GM18909 (cell line): ENCODE data around the gene NTHL1.

ENCODE experiments used
- ATAC-seq: cut with Tn5 transposase; IDR thresholded peaks from one replicate; pipeline ENCODE4 v1.9.1; 2021; ENCODE audit warnings: mild to moderate bottlenecking; ENCODE audit not compliant: unreplicated experiment, poor library complexity

Gene NTHL1

DNA sequence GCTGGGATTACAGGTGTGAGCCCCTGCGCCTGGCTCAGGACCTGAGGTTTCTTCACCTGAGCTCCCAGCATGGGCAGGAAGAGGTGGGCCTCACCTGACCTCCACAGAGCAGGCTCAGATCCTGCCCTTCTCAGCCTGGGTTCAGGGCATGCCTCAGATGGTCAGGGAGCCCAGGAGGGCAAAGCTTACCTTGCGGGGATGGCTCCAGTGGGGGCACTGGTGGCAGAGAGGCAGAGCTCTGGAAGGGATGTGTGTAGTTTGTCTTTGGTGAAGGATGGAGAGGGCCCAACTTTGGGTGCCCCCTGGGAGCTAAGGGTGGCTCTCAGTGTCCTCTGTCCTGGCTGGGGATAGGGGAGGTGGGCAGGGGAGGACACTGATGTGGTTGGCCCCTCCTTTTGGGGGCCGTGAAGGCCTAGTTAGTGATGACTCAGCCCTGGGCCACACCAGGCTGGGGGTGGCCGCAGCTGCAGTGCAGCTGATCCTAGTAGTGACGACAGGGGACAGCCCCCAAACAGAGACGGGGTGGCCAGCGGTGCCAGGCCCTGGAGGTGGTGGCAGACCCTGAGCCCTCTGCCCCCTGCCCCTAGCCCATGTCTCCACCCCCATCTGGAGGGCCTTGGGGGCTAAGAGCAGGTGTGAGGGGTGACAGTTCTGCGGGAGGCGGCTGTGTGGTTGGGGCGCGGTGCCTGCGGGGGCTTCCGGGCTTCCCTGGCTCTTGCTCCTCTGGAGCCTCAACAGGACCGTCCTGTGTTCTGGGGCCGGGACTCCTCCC, 15.2 kb downstream of the NTHL1 start:
- ATAC-seq = no peak

DNA sequence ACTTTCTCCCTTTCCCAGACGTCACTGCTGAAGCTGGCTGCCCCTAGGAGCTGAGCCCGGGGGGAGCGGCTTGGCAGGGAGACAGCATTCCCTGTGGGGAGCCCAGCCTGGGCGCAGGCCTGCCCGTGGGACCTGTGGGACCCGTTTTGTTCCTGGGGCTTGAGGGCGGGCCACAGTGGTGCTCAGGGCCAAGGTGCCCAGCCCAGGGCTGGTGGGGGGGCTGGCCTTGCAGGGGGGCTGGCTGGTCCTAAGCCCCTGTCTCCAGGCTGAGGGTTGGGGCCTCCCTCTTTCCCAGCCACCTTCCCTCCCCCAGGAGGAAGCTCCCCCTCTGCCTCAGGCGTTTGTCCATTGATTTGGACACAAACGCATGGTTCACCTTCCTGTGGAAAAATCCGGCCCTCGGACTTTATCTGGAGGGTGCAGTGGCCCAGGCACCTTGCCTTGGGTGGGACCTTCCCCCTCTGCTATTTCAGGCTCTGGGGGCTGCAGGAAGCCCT, 16.5 kb downstream of the NTHL1 start:
- no peak for ATAC-seq

DNA sequence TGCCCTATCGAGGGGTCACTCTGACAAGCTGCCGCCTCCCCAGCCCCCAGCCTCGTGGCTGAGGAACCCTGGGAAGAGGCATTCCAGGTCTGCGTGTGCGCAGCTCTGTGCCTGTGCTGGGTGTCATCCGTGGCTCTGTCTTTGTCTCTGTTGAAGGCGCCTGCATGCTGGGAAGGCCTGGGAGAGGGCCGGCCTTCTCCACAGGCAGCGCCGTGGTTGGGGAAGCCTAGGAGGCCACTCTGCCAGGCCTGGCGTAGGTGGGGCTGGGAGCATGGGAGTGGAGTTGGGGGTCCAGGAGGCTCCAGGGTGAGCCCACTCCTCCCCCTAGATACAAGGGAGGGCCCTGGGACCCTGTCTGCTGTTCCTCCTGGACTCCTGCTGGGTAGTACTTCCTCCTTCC, 17.6 kb downstream of the NTHL1 start:
- no peak for ATAC-seq

DNA sequence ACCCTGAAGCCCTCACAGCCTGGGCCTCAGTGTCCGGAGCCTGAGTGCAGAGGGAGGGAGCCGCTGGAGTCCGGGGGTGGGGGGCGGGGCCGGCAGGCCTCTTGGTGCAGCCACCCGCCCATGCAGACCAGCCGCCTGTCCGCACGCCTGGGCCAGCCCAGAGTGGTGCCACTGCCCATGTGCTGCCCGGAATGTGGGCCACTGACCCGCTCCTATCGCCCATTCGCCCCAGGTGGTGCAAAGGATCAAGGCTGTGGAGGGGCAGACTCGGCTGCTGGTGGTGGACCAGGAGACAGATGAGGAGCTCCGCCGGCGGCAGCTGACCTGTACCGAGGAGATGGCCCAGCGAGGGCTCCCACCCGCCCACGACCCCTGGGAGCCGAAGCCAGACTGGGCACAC, 18.3 kb downstream of the NTHL1 start:
- ATAC-seq = no peak

DNA sequence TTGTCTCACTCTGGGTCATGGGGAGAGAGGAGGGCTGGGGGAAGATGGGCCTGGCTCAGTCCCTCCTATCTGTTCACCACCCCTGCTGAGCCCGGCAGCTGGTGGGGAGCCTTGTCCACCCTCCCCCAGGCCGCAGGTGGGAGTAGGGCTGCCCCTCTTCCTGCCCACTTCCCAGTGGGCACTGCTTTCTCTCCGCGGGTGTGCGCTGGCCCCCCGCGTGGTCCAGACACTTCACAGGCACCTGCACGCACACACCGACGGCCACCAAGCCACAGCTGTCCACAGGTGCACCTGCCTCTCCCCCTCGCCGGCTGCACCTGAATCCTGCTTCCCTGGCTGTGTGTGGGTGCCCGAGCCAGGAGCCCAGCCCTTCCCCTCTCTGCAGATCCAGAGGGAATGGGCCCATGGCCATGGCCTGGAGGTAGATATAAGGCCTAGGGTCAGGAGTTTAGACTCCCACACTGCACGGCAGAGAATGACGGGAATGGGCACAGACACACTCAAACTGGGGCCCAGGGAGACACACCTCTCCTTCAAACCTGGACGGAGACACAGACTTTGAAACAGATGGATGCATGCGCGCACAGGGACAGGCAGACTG, 18.9 kb downstream of the NTHL1 start:
- ATAC-seq = no peak

DNA sequence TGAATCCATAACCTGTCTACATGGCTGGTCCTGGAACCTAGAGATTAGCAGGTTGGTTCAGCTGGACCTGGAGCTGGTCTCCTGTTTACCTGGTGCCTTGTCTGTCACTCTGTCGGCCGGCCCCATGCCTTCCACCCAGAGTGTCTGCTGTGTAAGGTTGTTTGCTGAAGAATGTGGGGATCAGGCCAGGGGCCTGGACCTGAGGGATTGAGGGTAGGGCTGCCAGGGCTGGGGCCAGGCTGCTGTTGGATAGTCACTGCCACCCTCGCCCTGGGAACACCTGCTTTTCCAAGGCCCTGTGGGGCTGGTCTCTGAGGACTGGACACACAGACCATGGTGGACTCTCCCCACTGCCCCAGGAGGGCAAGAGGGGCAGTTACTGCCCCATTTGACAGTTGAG, 19.5 kb downstream of the NTHL1 start:
- ATAC-seq = no peak

DNA sequence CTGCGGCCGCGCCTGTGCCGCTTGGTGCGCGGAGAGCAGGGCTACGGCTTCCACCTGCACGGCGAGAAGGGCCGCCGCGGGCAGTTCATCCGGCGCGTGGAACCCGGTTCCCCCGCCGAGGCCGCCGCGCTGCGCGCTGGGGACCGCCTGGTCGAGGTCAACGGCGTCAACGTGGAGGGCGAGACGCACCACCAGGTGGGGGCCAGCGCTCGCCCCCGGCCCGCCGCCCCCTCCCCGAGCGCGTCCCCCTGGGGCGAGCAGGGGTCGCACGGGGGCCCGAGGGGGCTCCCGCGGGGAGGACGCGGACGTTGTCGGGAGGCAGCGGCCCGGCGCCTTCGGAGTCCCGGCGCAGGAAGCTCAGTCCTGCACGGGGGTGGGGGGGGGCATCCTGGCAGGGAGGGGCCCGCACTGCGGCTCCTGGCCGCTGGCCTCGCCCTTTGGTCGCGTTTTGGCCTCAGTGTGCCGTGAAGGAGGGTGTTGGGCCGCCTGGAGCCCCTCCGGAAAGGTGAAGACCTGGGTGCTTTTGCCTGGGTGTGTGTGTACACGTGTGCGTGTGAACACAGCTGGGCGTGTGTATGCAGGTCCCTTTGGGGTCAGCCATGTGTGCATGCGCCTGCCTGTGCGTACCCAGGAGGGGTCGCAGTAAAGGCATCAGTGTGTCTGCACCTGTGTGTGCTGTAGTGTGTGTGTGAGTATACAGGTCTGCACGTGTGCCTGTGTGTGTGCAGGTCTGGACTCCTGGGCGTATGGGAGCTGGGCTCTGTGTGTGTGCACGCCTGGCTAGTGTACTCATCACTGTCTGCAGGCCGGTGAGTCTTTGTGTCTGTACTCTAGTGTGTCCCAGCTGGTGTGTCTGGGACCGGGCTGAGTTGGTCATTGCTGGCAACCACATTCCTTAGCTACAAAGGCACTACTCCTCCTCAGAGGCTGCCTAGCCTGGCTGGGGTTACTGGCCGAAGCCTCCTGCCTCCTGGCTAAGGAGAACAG, 20.3 kb downstream of the NTHL1 start:
- no peak for ATAC-seq

DNA sequence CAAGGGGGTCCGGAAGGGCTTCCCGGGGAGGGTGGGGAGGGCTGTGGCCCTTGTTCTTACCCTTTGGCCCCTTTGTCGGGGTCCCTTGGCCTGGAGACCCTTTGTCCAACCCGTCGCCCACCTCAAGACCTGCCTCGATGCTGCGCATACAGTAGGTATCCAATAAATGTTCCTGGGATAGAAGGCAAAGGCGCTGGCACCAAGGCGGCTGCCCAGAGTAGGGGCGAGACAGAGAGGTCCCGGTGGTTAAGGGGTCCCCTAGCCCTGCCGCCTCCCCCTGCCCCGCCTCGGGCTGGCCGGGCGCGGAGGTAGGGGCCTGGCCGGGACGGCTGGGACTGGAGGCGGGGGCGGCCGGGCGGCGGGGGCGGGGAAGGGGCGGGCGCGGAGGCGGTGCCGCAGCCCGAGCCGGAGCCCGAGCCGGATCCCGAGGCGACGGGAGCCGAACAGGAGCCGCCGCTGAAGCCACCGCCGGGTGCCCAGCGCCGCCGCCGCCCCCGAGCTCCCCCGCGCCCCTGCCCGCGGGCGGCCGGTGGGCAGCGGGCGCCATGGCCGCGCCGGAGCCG, 21.1 kb downstream of the NTHL1 start, which contains the start of gene NHERF2:
Gene NHERF2 (plus strand): TSS at position 442 of the 563 bp plus-strand sequence. CDS start 104 bp downstream, at position 546.
- no peak for ATAC-seq

DNA sequence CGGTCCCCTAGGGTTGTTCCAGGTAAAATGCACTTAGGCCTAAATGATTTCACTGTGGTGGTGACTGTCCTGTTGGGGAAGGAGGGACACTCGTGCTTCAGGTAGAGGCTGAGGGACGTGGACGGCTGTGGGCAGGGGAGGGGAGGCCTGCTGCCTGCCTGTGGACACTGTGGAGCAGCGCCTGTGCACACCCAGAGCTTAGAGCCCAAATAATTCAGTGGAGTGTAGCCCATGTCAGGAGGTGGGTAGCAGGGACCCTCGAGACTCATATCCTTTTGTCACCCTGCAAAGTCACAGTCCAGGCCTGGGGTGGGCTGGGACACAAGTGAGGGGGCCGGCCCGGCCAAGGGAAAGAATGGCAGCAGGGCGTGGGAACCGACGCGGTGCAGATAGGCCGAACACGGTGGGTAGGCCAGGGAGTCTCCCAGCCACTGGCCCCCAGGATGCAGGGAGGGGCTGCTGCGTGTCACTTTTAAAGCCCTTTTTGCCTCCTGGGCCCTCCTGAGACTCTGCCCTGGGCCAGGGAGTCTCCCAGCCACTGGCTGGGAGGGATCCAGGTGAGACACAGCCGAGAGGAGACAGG, 21.7 kb downstream of the NTHL1 start:
- ATAC-seq = no peak

DNA sequence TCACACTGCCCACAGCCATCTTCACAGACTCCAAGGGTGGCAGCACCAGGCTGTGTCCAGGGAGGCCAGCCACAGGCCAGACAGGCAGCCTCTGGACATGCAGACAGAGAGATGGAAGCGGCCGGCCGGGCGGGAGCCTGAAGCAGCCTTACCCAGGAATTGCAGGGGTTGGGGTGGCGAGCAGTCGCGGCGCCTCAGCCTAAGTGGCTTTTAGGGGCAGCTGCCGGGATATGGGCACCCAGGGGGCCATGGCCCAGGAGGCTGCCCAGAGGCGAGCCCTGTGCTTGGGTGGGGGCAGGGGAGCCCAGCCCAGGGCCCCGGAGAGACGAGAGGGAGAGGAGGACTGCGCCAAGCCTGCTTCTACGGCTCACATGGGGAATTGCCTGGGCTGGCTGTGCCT, 22.4 kb downstream of the NTHL1 start:
- ATAC-seq = no peak

DNA sequence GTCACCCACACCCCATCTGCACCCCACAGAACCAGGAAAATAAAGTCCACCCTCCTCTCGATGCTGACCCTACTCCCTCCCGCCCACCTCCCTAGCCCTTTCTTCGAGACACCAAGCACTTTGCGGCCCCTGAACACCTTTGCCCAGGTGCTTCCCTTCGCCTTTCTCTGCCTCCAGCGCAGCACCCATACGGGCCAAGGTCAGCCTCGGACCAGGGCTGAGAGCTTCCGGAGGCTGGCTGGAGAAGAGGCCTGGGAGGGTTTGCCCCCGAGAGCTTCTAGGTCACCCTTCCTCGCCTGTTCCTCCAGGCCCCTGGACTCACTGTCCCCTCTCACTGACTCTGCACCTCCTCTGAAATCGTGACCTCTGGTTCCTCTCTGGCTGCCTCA, 23.6 kb downstream of the NTHL1 start:
- ATAC-seq = no peak

DNA sequence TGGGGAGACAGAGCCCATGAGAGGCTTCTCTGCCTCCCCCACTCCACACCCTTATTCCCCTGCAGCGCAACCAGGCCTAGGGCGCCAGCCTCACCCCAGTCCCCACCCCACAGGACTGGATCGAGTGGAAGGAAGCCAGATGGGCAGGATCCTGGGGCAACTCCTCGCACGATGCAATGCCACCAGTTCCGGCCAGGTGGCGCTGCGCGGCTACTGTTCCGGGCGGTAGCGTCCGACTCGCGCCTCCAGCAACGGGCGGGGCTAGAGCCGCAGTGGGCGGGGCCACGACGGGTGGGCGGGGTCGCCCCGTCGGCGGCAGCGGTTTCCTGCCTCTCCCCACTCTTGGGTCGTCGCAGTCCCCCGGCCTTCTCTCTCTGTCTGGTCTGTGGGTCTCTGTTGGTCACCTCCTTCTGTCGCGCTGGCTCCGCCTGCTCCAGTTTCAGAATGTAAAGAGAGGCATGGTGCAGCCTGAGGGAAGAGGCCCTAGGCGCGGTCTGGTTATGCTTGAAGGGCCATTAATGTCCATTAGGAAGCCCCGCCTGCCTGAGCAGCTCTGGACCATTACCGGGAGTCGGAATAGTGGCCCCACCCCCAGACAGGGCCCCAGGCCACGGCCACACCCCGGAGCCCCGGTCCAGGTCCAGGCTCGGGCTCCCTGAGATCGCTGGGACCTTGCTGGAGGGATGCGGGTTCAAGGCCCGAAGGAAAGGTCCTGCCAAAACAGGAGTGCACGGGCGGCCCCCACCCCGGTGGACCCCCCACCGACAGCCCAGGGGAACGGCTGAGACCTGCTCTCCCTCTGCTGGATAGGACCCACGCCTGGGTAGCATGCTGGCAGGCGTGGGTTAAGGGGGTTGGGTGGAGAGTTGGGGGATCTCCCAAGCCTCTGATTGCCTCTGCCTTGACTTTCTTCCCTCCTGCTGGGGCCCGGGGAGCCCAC, 24.3 kb downstream of the NTHL1 start:
- peak; percentile 79 for ATAC-seq

DNA sequence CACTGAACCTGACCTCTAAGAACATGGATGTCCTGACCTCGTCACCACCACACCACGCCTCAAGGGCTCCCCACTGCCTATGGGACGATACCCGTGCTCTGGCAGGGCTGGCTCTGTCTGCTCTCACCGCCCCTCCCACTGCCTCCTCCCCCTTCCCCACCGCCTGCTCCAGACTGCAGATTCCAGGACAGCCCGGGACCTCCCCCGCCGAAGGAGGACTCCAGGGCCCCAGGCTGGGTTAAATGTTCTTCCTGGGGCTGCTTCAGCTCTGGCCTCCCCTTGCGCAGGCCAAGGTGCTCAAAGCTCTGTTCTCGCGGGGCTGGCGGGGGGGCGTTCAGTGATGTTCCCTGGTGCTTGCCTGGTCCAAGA, 24.9 kb downstream of the NTHL1 start:
- peak; percentile 9 for ATAC-seq

DNA sequence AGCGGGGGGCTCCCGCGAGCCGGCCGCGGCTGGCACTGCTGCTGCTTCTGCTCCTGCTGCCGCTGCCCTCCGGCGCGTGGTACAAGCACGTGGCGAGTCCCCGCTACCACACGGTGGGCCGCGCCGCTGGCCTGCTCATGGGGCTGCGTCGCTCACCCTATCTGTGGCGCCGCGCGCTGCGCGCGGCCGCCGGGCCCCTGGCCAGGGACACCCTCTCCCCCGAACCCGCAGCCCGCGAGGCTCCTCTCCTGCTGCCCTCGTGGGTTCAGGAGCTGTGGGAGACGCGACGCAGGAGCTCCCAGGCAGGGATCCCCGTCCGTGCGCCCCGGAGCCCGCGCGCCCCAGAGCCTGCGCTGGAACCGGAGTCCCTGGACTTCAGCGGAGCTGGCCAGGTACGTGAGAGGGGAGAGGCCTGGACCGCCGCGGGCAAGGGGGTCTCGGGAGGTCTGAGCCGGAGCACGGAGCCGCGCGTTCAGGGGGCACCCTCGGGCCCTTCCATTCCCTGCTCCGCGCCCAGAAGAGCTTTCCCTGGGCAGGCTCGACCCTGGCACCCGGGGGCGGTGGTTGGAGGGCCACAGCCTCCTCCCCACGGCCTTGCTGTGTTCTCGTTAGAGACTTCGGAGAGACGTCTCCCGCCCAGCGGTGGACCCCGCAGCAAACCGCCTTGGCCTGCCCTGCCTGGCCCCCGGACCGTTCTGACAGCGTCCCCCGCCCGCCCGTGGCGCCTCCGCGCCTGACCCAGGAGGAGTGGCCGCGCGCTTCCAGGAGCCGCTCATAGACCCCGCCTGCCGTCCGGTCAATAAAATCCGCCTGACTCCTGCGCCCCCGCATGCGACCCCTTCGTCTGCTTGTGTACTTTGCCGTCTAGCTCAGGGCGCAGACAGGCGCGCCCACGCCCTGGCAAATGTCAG, 27.5 kb downstream of the NTHL1 start:
- ATAC-seq = no peak

DNA sequence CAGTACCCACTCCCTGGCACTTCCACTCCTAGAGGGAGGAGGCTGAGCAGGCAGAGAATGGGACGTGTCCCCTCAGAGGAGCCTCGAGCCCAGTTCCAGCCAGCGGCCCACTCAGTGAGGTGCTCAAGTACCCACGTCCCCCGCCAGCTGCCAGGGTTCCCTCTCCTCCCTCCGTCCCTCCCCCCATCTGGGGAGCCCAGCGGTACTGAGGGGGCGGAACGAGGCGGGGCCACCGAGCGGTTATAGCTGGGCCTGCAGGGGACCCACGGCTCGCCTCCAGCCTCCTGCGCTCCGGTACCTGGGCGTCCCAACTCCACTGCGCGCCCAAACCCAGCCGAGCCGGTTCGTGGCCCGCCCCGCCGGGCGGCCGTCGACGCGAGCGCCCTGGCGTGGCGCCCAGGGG, 28.1 kb downstream of the NTHL1 start, which contains the start of gene NPW:
Gene NPW (plus strand): TSS at position 268 of the 403 bp plus-strand sequence.
- ATAC-seq = no peak

DNA sequence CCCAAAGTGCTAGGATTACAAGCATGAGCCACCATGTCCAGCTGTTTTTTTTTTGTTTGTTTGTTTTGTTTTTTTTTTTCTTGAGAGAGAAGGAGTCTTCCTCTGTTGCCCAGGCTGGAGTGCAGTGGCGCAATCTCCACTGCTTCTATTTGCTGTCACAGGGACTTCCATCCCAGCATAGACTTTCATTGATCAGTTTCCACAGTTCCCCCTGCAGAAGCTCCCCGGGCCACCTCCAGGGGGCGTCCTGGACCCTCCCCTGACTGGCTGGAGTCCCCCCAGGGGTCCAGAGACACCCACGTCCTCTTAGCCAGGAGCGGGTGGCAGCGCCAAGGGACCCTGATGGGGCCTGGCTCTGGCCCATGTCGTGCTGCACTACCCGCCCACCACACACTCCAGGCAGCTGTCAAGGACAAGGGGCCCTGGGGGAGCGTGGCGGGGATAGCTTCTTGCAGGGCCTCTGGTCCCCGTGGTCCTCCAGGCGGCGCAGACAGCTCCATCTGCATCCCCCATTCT, 31.2 kb downstream of the NTHL1 start:
- ATAC-seq = no peak

DNA sequence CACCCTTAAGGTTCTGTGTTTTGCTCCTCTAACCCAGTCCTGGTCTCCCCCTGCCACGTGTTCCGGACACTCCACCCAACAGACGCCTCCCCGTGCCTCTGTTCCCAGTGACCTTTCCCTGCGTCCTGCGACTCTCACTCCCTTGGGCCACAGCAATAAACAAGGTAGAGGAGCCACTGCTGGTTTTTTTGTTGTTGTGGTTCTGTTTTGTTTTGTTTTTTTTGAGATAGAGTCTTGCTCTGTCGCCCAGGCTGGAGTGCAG, 31.8 kb downstream of the NTHL1 start:
- no peak for ATAC-seq
